Neural cell (in vitro differentiated cells): ENCODE data around the gene CTDSP2. TPM values are rescaled to one million over a fixed set of nuclear protein-coding genes. Genes with fewer than 3 reads are reported as not detected.

Experiments used
- H2AFZ ChIP-seq: fragments of 200-600, 300-800 bp; sonication (generic), shearing (Covaris generic); 2 replicates; pipeline ENCODE4 v1.6.0; 2014; ENCODE audit warnings: low read depth, mild to moderate bottlenecking, antibody characterized with exemption, low read length, moderate library complexity
- H3F3A ChIP-seq: fragments of 200-600 bp; shearing (Covaris generic); 2 replicates; pipeline ENCODE4 v1.6.1; 2016; ENCODE audit warnings: mild to moderate bottlenecking, moderate library complexity, mixed read lengths, antibody characterized with exemption, low read length; ENCODE audit not compliant: insufficient read depth, poor library complexity, severe bottlenecking
- H3K27ac ChIP-seq: fragments of 200-600, 300-800 bp; sonication (generic), shearing (Covaris generic); 2 replicates; pipeline ENCODE4 v1.5.1; 2014; ENCODE audit warnings: mild to moderate bottlenecking, low read length, moderate library complexity
- H3K27me3 ChIP-seq: fragments of 300-800, 200-600 bp; sonication (generic), shearing (Covaris generic); 2 replicates; pipeline ENCODE4 v1.6.0; 2014; ENCODE audit warnings: mild to moderate bottlenecking, low read depth, low read length, moderate library complexity; ENCODE audit not compliant: insufficient read depth
- H3K36me3 ChIP-seq: fragments of 300-800, 200-600 bp; sonication (generic), shearing (Covaris generic); 2 replicates; pipeline ENCODE4 v1.5.1; 2014; ENCODE audit warnings: mild to moderate bottlenecking, antibody characterized with exemption, low read length, moderate library complexity; ENCODE audit not compliant: insufficient read depth
- H3K4me2 ChIP-seq: fragments of 300-800, 200-600 bp; sonication (generic), shearing (Covaris generic); 2 replicates; pipeline ENCODE4 v1.6.0; 2014; ENCODE audit warnings: mild to moderate bottlenecking, low read length
- H3K4me3 ChIP-seq: fragments of 300-800, 200-600 bp; sonication (generic), shearing (Covaris generic); 2 replicates; pipeline ENCODE4 v1.5.1; 2014; ENCODE audit warnings: mild to moderate bottlenecking, low read length, moderate library complexity
- H3K79me2 ChIP-seq: fragments of 200-600 bp; shearing (Covaris generic); replicated peaks from 2 replicates; pipeline ENCODE4 v1.6.0; 2014; ENCODE audit warnings: mild to moderate bottlenecking, low read length, moderate library complexity; ENCODE audit not compliant: insufficient read depth
- H3K9ac ChIP-seq: fragments of 300-800, 200-600 bp; sonication (generic), shearing (Covaris generic); 2 replicates; pipeline ENCODE4 v1.6.1; 2016; ENCODE audit warnings: mild to moderate bottlenecking, low read length, mixed read lengths
- H3K9me2 ChIP-seq: fragments of 200-600 bp; shearing (Covaris generic); 2 replicates; pipeline ENCODE4 v1.6.1; 2016; ENCODE audit warnings: mild to moderate bottlenecking, low read length, mixed read lengths; ENCODE audit not compliant: insufficient read depth
- H3K9me3 ChIP-seq: fragments of 200-600, 300-800 bp; sonication (generic), shearing (Covaris generic); 2 replicates; pipeline ENCODE4 v1.6.1; 2016; ENCODE audit warnings: mild to moderate bottlenecking, mixed run types, low read length, moderate library complexity, mixed read lengths
- H4K20me1 ChIP-seq: fragments of 200-600 bp; shearing (Covaris generic); 2 replicates; pipeline ENCODE4 v1.6.1; 2016; ENCODE audit warnings: mild to moderate bottlenecking, mixed run types; ENCODE audit not compliant: insufficient read depth
- CTCF ChIP-seq: fragments of 450-650 bp; IDR thresholded peaks from 2 replicates; pipeline ENCODE4 v1.5.1; 2014; ENCODE audit warnings: antibody characterized with exemption, mild to moderate bottlenecking, moderate library complexity; ENCODE audit not compliant: poor library complexity, severe bottlenecking
- EP300 ChIP-seq: fragments of 450-650 bp; conservative IDR thresholded peaks from 2 replicates; pipeline ENCODE4 v1.6.1; 2014; ENCODE audit warnings: antibody characterized with exemption, mild to moderate bottlenecking, moderate library complexity; ENCODE audit not compliant: poor library complexity, severe bottlenecking
- EZH2 ChIP-seq: fragments of 200-600, 300-800 bp; shearing (Covaris generic), sonication (generic); IDR thresholded peaks from 2 replicates; pipeline ENCODE4 v1.6.1; 2014; ENCODE audit warnings: antibody characterized with exemption, low read length, borderline replicate concordance, mild to moderate bottlenecking; ENCODE audit not compliant: insufficient read depth, poor library complexity, severe bottlenecking
- MXI1 ChIP-seq: fragments of 450-650 bp; conservative IDR thresholded peaks from 2 replicates; pipeline ENCODE4 v1.6.1; 2014; ENCODE audit warnings: antibody characterized with exemption, mild to moderate bottlenecking; ENCODE audit not compliant: poor library complexity, severe bottlenecking
- POLR2AphosphoS5 ChIP-seq: IDR thresholded peaks from 2 replicates; pipeline ENCODE4 v1.6.1; 2012
- RAD21 ChIP-seq: fragments of 450-650 bp; conservative IDR thresholded peaks from 2 replicates; pipeline ENCODE4 v1.6.1; 2014; ENCODE audit warnings: antibody characterized with exemption, mild to moderate bottlenecking, moderate library complexity
- REST ChIP-seq: IDR thresholded peaks from 2 replicates; pipeline ENCODE4 v1.6.1; 2012; ENCODE audit warnings: borderline replicate concordance
- SMC3 ChIP-seq: fragments of 450-650 bp; conservative IDR thresholded peaks from 2 replicates; pipeline ENCODE4 v1.6.1; 2014; ENCODE audit warnings: antibody characterized with exemption, mild to moderate bottlenecking, moderate library complexity; ENCODE audit not compliant: poor library complexity
- TAF1 ChIP-seq: IDR thresholded peaks from 2 replicates; pipeline ENCODE4 v1.6.1; 2012; ENCODE audit warnings: low read depth
- polyA plus RNA-seq: library from polyadenylated mRNA; depleted of rRNA; stranded (reverse); fragments of >200 nt; gene quantifications from 2 replicates; pipeline ENCODE4 v1.2.3, GENCODE V29; 2014

Gene CTDSP2
- polyA plus RNA-seq, 1 donor from 2014 or later: 23.6 TPM

GRCh38 chr12:57829025-57829777 lies 17.3 kb downstream of the CTDSP2 start:
- TF ChIP-seq RAD21 (no peak), POLR2AphosphoS5 (no peak), TAF1 (no peak), REST (no peak), SMC3 (no peak), EP300 (no peak), MXI1 (no peak), EZH2 (no peak)
- H3F3A ChIP-seq: no peaks in the 10 kb centered on the region
- peaks cover 43% of the 10 kb centered on the region for H3K79me2 ChIP-seq
- H3K4me3 ChIP-seq: no peak overlapping the region
- H4K20me1 ChIP-seq: peaks cover 17% of the 10 kb centered on the region
- H3K9me3 ChIP-seq: no peaks in the 10 kb centered on the region
- H3K4me2 ChIP-seq: no peak overlapping the region
- H3K9me2 ChIP-seq: no peaks in the 10 kb centered on the region
- no peak overlapping the region for H2AFZ ChIP-seq
- H3K9ac ChIP-seq: no peak overlapping the region
- H3K27ac ChIP-seq: no peak overlapping the region
- no peaks in the 10 kb centered on the region for H3K27me3 ChIP-seq
- no peaks in the 10 kb centered on the region for H3K36me3 ChIP-seq

DNA sequence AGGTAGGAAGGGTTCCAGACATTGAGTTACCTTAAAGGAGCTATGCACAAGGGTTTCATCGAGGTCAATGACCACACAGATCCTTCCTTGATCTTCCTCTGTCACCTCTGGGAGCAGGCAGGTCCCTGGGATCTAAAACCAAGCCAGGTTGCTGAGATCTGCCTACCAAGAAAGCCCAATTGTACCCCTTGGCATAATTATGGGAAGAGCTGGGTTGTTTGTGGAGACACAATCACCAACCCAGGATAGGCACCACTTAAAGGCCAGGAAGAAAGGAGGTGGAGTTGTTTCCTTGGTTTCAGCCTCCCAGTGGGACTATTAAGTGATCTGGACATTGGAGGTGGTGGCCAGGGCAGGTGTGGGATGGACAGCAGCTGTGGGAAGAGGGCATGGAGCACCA lies 19.6 kb downstream of the CTDSP2 start:
- Histone ChIP-seq H3K9me3 (no peaks in the 10 kb centered on the region), H3K9ac (no peak overlapping the region), H3K4me3 (no peak overlapping the region), H4K20me1 (peaks cover 8% of the 10 kb centered on the region), H3K9me2 (no peaks in the 10 kb centered on the region), H3K4me2 (no peak overlapping the region), H2AFZ (no peak overlapping the region), H3K27ac (no peak overlapping the region), H3K36me3 (no peaks in the 10 kb centered on the region), H3F3A (no peaks in the 10 kb centered on the region), H3K79me2 (peaks cover 30% of the 10 kb centered on the region), H3K27me3 (no peaks in the 10 kb centered on the region)
- no peak for TF ChIP-seq POLR2AphosphoS5
- TF ChIP-seq SMC3: no peak
- TF ChIP-seq RAD21: no peak
- TF ChIP-seq TAF1: no peak
- no peak for TF ChIP-seq REST
- no peak for TF ChIP-seq EZH2
- TF ChIP-seq CTCF: no peak
- no peak for TF ChIP-seq MXI1
- TF ChIP-seq EP300: no peak
